IMR-90 (cell line): ENCODE results near the gene PRKG2.

Experiments used
- CTCF ChIP-seq: conservative IDR thresholded peaks from 2 replicates; pipeline ENCODE4 v1.5.1; 2012; ENCODE audit warnings: mild to moderate bottlenecking, low read depth, low read length, improper control_type of control experiment
- MXI1 ChIP-seq: IDR thresholded peaks from 2 replicates; pipeline ENCODE4 v1.6.1; 2012; ENCODE audit warnings: low read depth, mild to moderate bottlenecking, low read length, moderate library complexity, borderline replicate concordance
- POLR2A ChIP-seq: IDR thresholded peaks from 2 replicates; pipeline ENCODE4 v1.6.1; 2012; ENCODE audit warnings: mild to moderate bottlenecking, low read depth, low read length
- RFX5 ChIP-seq: IDR thresholded peaks from 2 replicates; pipeline ENCODE4 v1.8.0; 2012; ENCODE audit warnings: low read depth, mild to moderate bottlenecking, low read length, moderate library complexity

- TF ChIP-seq POLR2A (no peak), CTCF (no peak), RFX5 (no peak), MXI1 (no peak)
These were observed 65.0 kb downstream of the PRKG2 start for GRCh38 chr4:81149976-81150375.
